RWPE2 (cell line): ENCODE results near the gene SEPTIN1.

Experiments used
- ATAC-seq: fragments of 200-7000 bp; cut with Tn5 transposase; 3 replicates; pipeline ENCODE4 v1.9.1; 2021; ENCODE audit warnings: low read depth
- DNase-seq: peaks from one replicate; pipeline ENCODE4 v3.0.0-alpha.2; 2020; ENCODE audit warnings: low spot score
- H3K27ac ChIP-seq: fragments of 450-650 bp; 2 replicates; pipeline ENCODE4 v1.5.1; 2017; ENCODE audit warnings: mild to moderate bottlenecking; ENCODE audit not compliant: poor library complexity, severe bottlenecking
- H3K27me3 ChIP-seq: fragments of 250-450 bp; sonication (Bioruptor Pico); 2 replicates; pipeline ENCODE4 v1.5.1; 2021; ENCODE audit warnings: mild to moderate bottlenecking, moderate library complexity; ENCODE audit not compliant: insufficient read depth, poor library complexity, severe bottlenecking
- H3K36me3 ChIP-seq: fragments of 250-450 bp; sonication (Bioruptor Pico); 2 replicates; pipeline ENCODE4 v1.5.1; 2020; ENCODE audit warnings: low read depth, mild to moderate bottlenecking, moderate library complexity
- H3K4me1 ChIP-seq: fragments of 250-450 bp; sonication (Bioruptor Pico); 2 replicates; pipeline ENCODE4 v1.5.1; 2021; ENCODE audit warnings: mild to moderate bottlenecking, moderate library complexity; ENCODE audit not compliant: insufficient read depth, poor library complexity, severe bottlenecking
- H3K4me3 ChIP-seq: fragments of 250-450 bp; sonication (Bioruptor Pico); 2 replicates; pipeline ENCODE4 v1.5.1; 2021; ENCODE audit warnings: mild to moderate bottlenecking, moderate library complexity; ENCODE audit not compliant: severe bottlenecking
- H3K9me3 ChIP-seq: fragments of 250-450 bp; sonication (Bioruptor Pico); 2 replicates; pipeline ENCODE4 v1.5.1; 2021; ENCODE audit warnings: mild to moderate bottlenecking, moderate library complexity; ENCODE audit not compliant: severe bottlenecking
- CTCF ChIP-seq: fragments of 450-650 bp; IDR thresholded peaks from one replicate; pipeline ENCODE4 v1.5.1; 2017; ENCODE audit warnings: mild to moderate bottlenecking, moderate library complexity; ENCODE audit not compliant: poor library complexity, severe bottlenecking

SEPTIN1 gene

GRCh38 chr16:30409125-30410060, 27.0 kb upstream of the SEPTIN1 start:
- TF ChIP-seq CTCF: peak; percentile 95
- Histone ChIP-seq H3K4me1 (no peaks in the 10 kb centered on the region), H3K9me3 (no peaks in the 10 kb centered on the region), H3K36me3 (peaks cover 31% of the 10 kb centered on the region), H3K4me3 (no peak overlapping the region), H3K27me3 (no peaks in the 10 kb centered on the region), H3K27ac (peak overlapping the region; percentile 14)
- DNase-seq (peak; percentile 77), ATAC-seq (peak; percentile 72)

GRCh38 chr16:30407804-30408534, 25.6 kb upstream of the SEPTIN1 start:
- H3K4me3 ChIP-seq: peak overlapping the region; percentile 62
- ATAC-seq (peak; percentile 9; the same call in 1 of the 3 replicates), DNase-seq (no peak)
- peak overlapping the region; percentile 41 for H3K27ac ChIP-seq
- TF ChIP-seq CTCF: no peak
- H3K4me1 ChIP-seq: no peaks in the 10 kb centered on the region
- H3K27me3 ChIP-seq: no peaks in the 10 kb centered on the region
- peaks cover 26% of the 10 kb centered on the region for H3K36me3 ChIP-seq
- no peaks in the 10 kb centered on the region for H3K9me3 ChIP-seq

GRCh38 chr16:30407102-30407803, 24.9 kb upstream of the SEPTIN1 start, which contains the start of gene ZNF771:
TSS of gene ZNF771 (plus strand) at chr16:30407606. CDS start at chr16:30408054, 448 bp downstream.
- no peak for TF ChIP-seq CTCF
- peak; percentile 84 for ATAC-seq
- Histone ChIP-seq H3K27me3 (no peaks in the 10 kb centered on the region), H3K36me3 (peaks cover 22% of the 10 kb centered on the region), H3K9me3 (no peaks in the 10 kb centered on the region), H3K27ac (peak within 1 kb of the TSS; percentile 41), H3K4me1 (no peaks in the 10 kb centered on the region), H3K4me3 (peak within 1 kb of the TSS; percentile 62)
- peak; percentile 86 for DNase-seq

GRCh38 chr16:30406795-30407101, 24.4 kb upstream of the SEPTIN1 start:
- Histone ChIP-seq H3K27ac (peak overlapping the region; percentile 41), H3K4me3 (peak overlapping the region; percentile 62), H3K9me3 (no peaks in the 10 kb centered on the region), H3K4me1 (no peaks in the 10 kb centered on the region), H3K27me3 (no peaks in the 10 kb centered on the region), H3K36me3 (peaks cover 19% of the 10 kb centered on the region)
- no peak for TF ChIP-seq CTCF
- DNase-seq: no peak
- no peak for ATAC-seq
